Immature natural killer cell (primary cell): ENCODE results near the gene HSFX3. TPM values are rescaled to one million over a fixed set of nuclear protein-coding genes. Genes with fewer than 3 reads are reported as not detected.
"Not testable (repeated sequence)": the region's sequence is repeated elsewhere in the genome, so short reads cannot be mapped to it uniquely, and the experiment has no call there.

Experiments used
- DNase-seq, 3 donors: peaks; one replicate each; pipeline ENCODE4 v3.0.0; 2022; ENCODE audit warnings: mixed read lengths in 1 of 3
- H3K27ac Mint-ChIP-seq, 6 donors: one replicate each; pipeline ENCODE4 v1.8.0; 2020; ENCODE audit warnings: mixed read lengths in 6 of 6, mild to moderate bottlenecking in 5 of 6, inconsistent platforms in 4 of 6, moderate library complexity in 3 of 6
- H3K27me3 Mint-ChIP-seq, 3 donors: one replicate each; pipeline ENCODE4 v1.8.0; 2020 to 2021; ENCODE audit warnings: low read depth in 3 of 3, mild to moderate bottlenecking in 3 of 3, mixed read lengths in 3 of 3, moderate library complexity in 3 of 3, inconsistent platforms in 1 of 3
- H3K36me3 Mint-ChIP-seq, 3 donors: one replicate each; pipeline ENCODE4 v1.8.0; 2020; ENCODE audit warnings: mixed read lengths in 3 of 3, inconsistent platforms in 2 of 3, mild to moderate bottlenecking in 2 of 3
- H3K4me1 Mint-ChIP-seq, 2 donors: one replicate each; pipeline ENCODE4 v1.8.0; 2020; ENCODE audit warnings: inconsistent platforms in 2 of 2, mild to moderate bottlenecking in 2 of 2, mixed read lengths in 2 of 2, moderate library complexity in 1 of 2
- H3K4me3 Mint-ChIP-seq, 5 donors: one replicate each; pipeline ENCODE4 v1.8.0; 2020; ENCODE audit warnings: mild to moderate bottlenecking in 5 of 5, mixed read lengths in 5 of 5, inconsistent platforms in 3 of 5, moderate library complexity in 3 of 5
- H3K9me3 Mint-ChIP-seq, 6 donors: one replicate each; pipeline ENCODE4 v1.8.0; 2020; ENCODE audit warnings: mild to moderate bottlenecking in 6 of 6, mixed read lengths in 6 of 6, inconsistent platforms in 4 of 6, moderate library complexity in 3 of 6
- polyA plus RNA-seq, 3 donors: library from polyadenylated mRNA; unstranded; fragments of 300-500 nt; fragmentation: Illumina TruSeq; gene quantifications; one replicate each; pipeline ENCODE4 v1.2.3, GENCODE V29; 2021

Gene HSFX3
- polyA plus RNA-seq, 3 donors from 2014 or later: not detected

DNA sequence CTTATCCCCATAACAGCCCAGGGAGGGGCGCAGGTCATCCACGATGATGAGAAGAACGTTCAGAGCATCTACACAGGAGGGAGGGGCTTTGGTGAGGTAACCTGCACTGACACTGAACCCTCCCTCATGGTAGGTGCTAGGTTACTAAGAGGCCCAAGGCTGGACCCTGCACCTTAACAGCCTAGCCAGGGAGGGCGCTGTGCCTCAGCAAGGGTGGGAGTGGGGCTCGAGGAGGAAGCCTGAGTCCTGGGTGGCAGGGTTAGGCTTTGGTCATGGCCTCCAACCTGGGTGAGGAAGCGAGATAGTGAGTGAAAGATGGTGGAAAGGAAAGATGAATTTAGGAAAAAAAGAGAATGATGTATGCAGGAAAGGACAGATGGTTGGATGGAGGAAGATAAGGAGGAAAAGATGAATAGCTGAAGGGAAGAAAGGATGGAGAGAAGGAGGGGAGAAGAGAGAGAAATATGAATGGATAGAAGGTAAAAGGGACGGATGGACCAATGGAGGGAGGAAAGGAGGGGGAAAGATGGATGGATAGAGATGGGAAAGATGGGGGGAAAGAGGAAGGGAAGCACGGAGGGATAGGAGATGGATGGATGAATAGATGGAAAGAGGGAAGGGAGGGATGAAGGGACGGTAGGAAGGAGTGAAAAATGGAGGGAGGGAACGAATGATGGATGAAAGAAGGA is 45.4 kb downstream of the HSFX3 start:
- peak; percentile 65 to 74 (median 73) for DNase-seq
- Mint-ChIP-seq H3K4me3 (peak overlapping the region; percentile 91 to 99 (median 97)), H3K27me3 (peaks cover 14 to 30% (median 22%) of the 10 kb centered on the region in 3 donors)

DNA sequence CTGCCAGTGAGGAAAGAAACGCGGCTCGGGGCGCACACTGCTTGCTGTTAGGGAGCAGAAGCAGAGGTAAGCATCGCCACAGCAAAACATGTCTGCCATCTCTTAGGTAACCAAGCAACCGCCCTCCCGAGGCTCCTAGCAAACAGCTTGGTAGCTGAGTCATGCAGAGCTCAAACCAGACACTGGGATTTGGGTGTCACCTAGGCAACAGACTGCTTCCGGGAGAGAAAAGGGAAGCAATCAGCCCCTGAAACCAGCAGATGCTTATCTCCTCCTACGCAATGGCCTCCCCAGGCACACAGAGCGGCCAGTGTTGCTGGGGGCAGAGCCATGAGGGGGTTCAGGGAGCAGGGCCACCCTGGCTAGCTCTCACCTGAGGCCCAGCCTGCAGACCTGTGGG is 46.3 kb downstream of the HSFX3 start:
- peaks cover 14 to 30% (median 22%) of the 10 kb centered on the region in 3 donors for H3K27me3 Mint-ChIP-seq
- H3K4me3 Mint-ChIP-seq: peak overlapping the region; percentile 65 to 99 (median 93)
- peaks cover 51 to 62% of the 10 kb centered on the region in 2 donors for H3K4me1 Mint-ChIP-seq
- not testable (repeated sequence) for H3K9me3 Mint-ChIP-seq
- peak; percentile 66 to 75 (median 75) for DNase-seq
- H3K27ac Mint-ChIP-seq: peak overlapping the region; percentile 98 to 100 (median 100)
- H3K36me3 Mint-ChIP-seq: peaks cover 0 to 13% (median 5%) of the 10 kb centered on the region in 3 donors

More for the DNA sequence above, 45.4 kb downstream of the HSFX3 start:
- peak overlapping the region; percentile 98 to 100 (median 100) for H3K27ac Mint-ChIP-seq
- H3K36me3 Mint-ChIP-seq: peaks cover 0 to 10% (median 5%) of the 10 kb centered on the region in 3 donors
- H3K9me3 Mint-ChIP-seq: no peaks in the 10 kb centered on the region
- peaks cover 51 to 53% of the 10 kb centered on the region in 2 donors for H3K4me1 Mint-ChIP-seq

DNA sequence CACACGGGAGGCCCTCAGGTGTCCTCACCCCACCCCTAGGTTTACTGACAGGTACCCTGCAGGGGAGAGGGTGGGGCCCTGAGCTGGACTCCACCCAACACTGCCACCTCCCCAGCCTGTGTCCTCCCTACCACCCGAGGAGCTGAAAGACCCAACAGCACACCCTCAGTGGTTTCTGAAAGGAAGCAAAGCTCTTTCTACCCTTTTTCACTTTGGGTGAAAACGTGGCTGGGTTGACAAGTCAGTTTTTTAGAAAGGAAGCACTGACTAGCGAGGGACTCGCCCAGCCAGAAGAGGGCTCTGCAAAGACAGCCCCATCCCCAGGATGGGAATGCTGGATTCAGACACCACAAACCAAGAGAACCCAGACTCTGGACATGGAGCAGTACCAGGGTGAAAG is 46.8 kb downstream of the HSFX3 start:
- Mint-ChIP-seq H3K36me3 (peaks cover 0 to 18% (median 5%) of the 10 kb centered on the region in 3 donors), H3K27me3 (peaks cover 14 to 30% (median 22%) of the 10 kb centered on the region in 3 donors), H3K4me3 (peak overlapping the region; percentile 41 to 93 (median 66)), H3K4me1 (peaks cover 52 to 68% of the 10 kb centered on the region in 2 donors), H3K27ac (peak overlapping the region; percentile 89 to 100 (median 94))
- H3K9me3 Mint-ChIP-seq: not testable (repeated sequence)
- DNase-seq: peak; percentile 50 to 67 (median 59)

DNA sequence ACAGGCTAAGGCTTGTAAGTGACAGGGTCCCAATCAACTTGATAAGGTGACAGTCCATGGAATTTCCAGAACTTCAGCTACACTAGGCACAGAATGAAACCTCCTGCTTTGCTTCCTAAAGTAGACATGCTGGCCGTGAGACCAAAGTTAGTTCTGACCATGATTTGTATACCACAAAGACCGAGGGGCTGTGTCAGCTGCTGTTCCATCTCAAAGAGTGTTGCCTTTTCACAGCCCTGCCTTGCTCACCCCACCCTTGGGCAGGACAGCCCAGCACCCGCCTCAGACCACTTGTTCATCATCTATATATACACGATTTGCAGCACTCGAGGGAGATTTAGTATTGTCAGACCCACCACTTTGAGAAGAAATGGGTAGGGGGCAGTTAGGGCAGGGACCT is 50.0 kb downstream of the HSFX3 start:
- no peak for DNase-seq
- Mint-ChIP-seq H3K9me3 (no peaks in the 10 kb centered on the region), H3K4me3 (peak overlapping the region in 2 of 5 donors; percentile 34 to 75), H3K36me3 (peaks cover 0 to 39% (median 16%) of the 10 kb centered on the region in 3 donors), H3K4me1 (peaks cover 44 to 65% of the 10 kb centered on the region in 2 donors), H3K27ac (peak overlapping the region; percentile 47 to 99 (median 82)), H3K27me3 (peaks cover 17 to 28% (median 22%) of the 10 kb centered on the region in 3 donors)

DNA sequence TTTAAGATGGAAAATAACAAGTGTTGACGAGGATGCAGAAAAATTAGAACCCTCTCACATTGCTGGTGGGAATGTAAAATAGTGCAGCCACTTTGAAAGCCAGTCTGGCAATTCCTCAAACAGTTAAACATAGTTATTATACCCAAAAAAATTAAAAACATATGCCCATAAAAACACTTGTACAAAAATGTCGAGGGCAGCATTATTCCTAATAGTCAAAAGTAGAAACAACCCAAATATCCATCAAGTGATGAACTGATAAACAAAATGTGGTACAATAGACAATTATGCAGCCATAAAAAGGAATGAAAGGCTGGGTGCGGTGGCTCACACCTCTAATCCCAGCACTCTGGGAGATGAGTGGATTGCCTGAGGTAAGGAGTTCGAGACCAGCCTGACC is 51.0 kb downstream of the HSFX3 start:
- no peak overlapping the region for H3K4me3 Mint-ChIP-seq
- H3K9me3 Mint-ChIP-seq: no peaks in the 10 kb centered on the region
- H3K27ac Mint-ChIP-seq: no peak overlapping the region
- H3K4me1 Mint-ChIP-seq: peaks cover 35 to 56% of the 10 kb centered on the region in 2 donors
- peaks cover 11 to 22% (median 12%) of the 10 kb centered on the region in 3 donors for H3K27me3 Mint-ChIP-seq
- peaks cover 0 to 39% (median 16%) of the 10 kb centered on the region in 3 donors for H3K36me3 Mint-ChIP-seq
- no peak for DNase-seq

Other genes with a start within 250 kb of the HSFX3 start
- gene IDS, start 44.6 kb downstream of the HSFX3 start, polyA plus RNA-seq: 100 to 1,000 TPM; 143 to 230 (median 163) TPM
- gene EOLA1, start 8.9 kb downstream of the HSFX3 start, polyA plus RNA-seq: 10 to 100 TPM; 39.9 to 58.6 (median 45.7) TPM
- not detected for gene MAGEA9B, start 37.5 kb upstream of the HSFX3 start, polyA plus RNA-seq
- not detected for gene HSFX2, start 45.4 kb upstream of the HSFX3 start, polyA plus RNA-seq
- gene TMEM185A, start 81.9 kb upstream of the HSFX3 start, polyA plus RNA-seq: 10 to 100 TPM; 24.3 to 40.8 (median 27.3) TPM
- not detected for gene MAGEA11, start 162.1 kb upstream of the HSFX3 start, polyA plus RNA-seq
- gene HSFX1, start 224.1 kb upstream of the HSFX3 start, polyA plus RNA-seq: under 1 TPM in 1 of 3 donors, not detected in 2; 0.26 TPM
- not detected for gene MAGEA9, start 232.0 kb upstream of the HSFX3 start, polyA plus RNA-seq